Activated B cell treated with CpG ODN at 0.5 μM for 24 hours (primary cell): ENCODE measurements around the gene ST7L. TPM values are rescaled to one million over a fixed set of nuclear protein-coding genes. Genes with fewer than 3 reads are reported as not detected.

Source experiments
- ATAC-seq: fragments of 200-7000 bp; cut with Tn5 transposase; one replicate; pipeline ENCODE4 v1.10.0; 2021; ENCODE audit warnings: low read depth, mild to moderate bottlenecking, moderate library complexity
- CTCF ChIA-PET: fragments of 350-600 bp; sonication (Branson Sonifier 250); formaldehyde crosslinking; loops from one replicate; lab custom pipeline; 2021; ENCODE audit warnings: antibody characterized with exemption; lab: Charles Lee
- POLR2A ChIA-PET: fragments of 350-600 bp; sonication (Branson Sonifier 250); formaldehyde crosslinking; loops from one replicate; lab custom pipeline; 2021; ENCODE audit warnings: antibody characterized with exemption; lab: Charles Lee
- DNase-seq: peaks from one replicate; pipeline ENCODE4 v3.0.0; 2022
- H3K27ac Mint-ChIP-seq: one replicate; pipeline ENCODE4 v1.8.0; 2020; ENCODE audit warnings: mixed read lengths
- H3K27me3 Mint-ChIP-seq: one replicate; pipeline ENCODE4 v1.8.0; 2021; ENCODE audit warnings: mixed read lengths
- H3K36me3 Mint-ChIP-seq: one replicate; pipeline ENCODE4 v1.8.0; 2021; ENCODE audit warnings: low read depth, mixed read lengths
- H3K4me1 Mint-ChIP-seq: one replicate; pipeline ENCODE4 v1.8.0; 2021; ENCODE audit warnings: mixed read lengths
- H3K4me3 Mint-ChIP-seq: one replicate; pipeline ENCODE4 v1.8.0; 2020; ENCODE audit warnings: mild to moderate bottlenecking, mixed read lengths
- H3K9me3 Mint-ChIP-seq: one replicate; pipeline ENCODE4 v1.8.0; 2020; ENCODE audit warnings: mixed read lengths
- CTCF ChIP-seq: fragments of 200-600 bp; IDR thresholded peaks from one replicate; pipeline ENCODE4 v1.8.0; 2022; ENCODE audit warnings: antibody characterized with exemption, mild to moderate bottlenecking
- intact Hi-C: fragments of 100-400 bp; cut with micrococcal nuclease; formaldehyde crosslinking; loops from one replicate; pipeline ENCODE4 v1.15.1; 2024
- total RNA-seq: library from RNA; stranded (reverse); gene quantifications from 2 replicates; pipeline ENCODE4 v1.2.3, GENCODE V29; 2022

ST7L gene
- total RNA-seq, 1 donor from 2014 or later: 13.8 TPM

GRCh38 chr1:112565800-112566199, 53.1 kb downstream of the ST7L start:
- Mint-ChIP-seq H3K4me1 (no peaks in the 10 kb centered on the region), H3K4me3 (no peak overlapping the region), H3K9me3 (no peaks in the 10 kb centered on the region), H3K27ac (no peak overlapping the region), H3K27me3 (no peaks in the 10 kb centered on the region), H3K36me3 (peaks cover 6% of the 10 kb centered on the region)
- ATAC-seq (no peak), DNase-seq (no peak)
- no peak for TF ChIP-seq CTCF
- POLR2A ChIA-PET: no interaction called here
- CTCF ChIA-PET: no interaction called here
- intact Hi-C loops: no loop called here

- Mint-ChIP-seq H3K36me3 (peaks cover 5% of the 10 kb centered on the region), H3K27me3 (no peaks in the 10 kb centered on the region), H3K27ac (no peak overlapping the region), H3K4me1 (no peaks in the 10 kb centered on the region), H3K4me3 (no peak overlapping the region), H3K9me3 (no peaks in the 10 kb centered on the region)
- ChIA-PET CTCF (no interaction called here), POLR2A (no interaction called here)
- no peak for ATAC-seq
- no peak for DNase-seq
- TF ChIP-seq CTCF: no peak
- intact Hi-C loops: no loop called here
Observed at GRCh38 chr1:112564081-112564480, 54.9 kb downstream of the ST7L start.

- H3K27ac Mint-ChIP-seq: no peak overlapping the region
- TF ChIP-seq CTCF: no peak
- no peak for DNase-seq
Observed at GRCh38 chr1:112563341-112563740, 55.6 kb downstream of the ST7L start.

GRCh38 chr1:112558634-112559033, 60.3 kb downstream of the ST7L start:
- Mint-ChIP-seq H3K27me3 (no peaks in the 10 kb centered on the region), H3K9me3 (no peaks in the 10 kb centered on the region), H3K4me1 (no peaks in the 10 kb centered on the region), H3K27ac (no peak overlapping the region), H3K36me3 (peaks cover 7% of the 10 kb centered on the region), H3K4me3 (no peak overlapping the region)
- ATAC-seq (no peak), DNase-seq (no peak)
- ChIA-PET CTCF (no interaction called here), POLR2A (no interaction called here)
- intact Hi-C loops: no loop called here
- no peak for TF ChIP-seq CTCF

More at GRCh38 chr1:112563341-112563740, 55.6 kb downstream of the ST7L start:
- ChIA-PET CTCF (no interaction called here), POLR2A (no interaction called here)
- Mint-ChIP-seq H3K4me3 (no peak overlapping the region), H3K36me3 (peaks cover 4% of the 10 kb centered on the region), H3K9me3 (no peaks in the 10 kb centered on the region), H3K27me3 (no peaks in the 10 kb centered on the region), H3K4me1 (no peaks in the 10 kb centered on the region)
- intact Hi-C loops: no loop called here
- ATAC-seq: no peak

GRCh38 chr1:112557385-112557784, 61.6 kb downstream of the ST7L start:
- POLR2A ChIA-PET: no interaction called here
- CTCF ChIA-PET: no interaction called here
- TF ChIP-seq CTCF: no peak
- Mint-ChIP-seq H3K36me3 (peaks cover 7% of the 10 kb centered on the region), H3K4me1 (no peaks in the 10 kb centered on the region), H3K27ac (no peak overlapping the region), H3K9me3 (no peaks in the 10 kb centered on the region), H3K27me3 (no peaks in the 10 kb centered on the region), H3K4me3 (no peak overlapping the region)
- ATAC-seq: no peak
- intact Hi-C loops: no loop called here
- DNase-seq: no peak
